ENCODE data around the gene ZNF362.

DNA sequence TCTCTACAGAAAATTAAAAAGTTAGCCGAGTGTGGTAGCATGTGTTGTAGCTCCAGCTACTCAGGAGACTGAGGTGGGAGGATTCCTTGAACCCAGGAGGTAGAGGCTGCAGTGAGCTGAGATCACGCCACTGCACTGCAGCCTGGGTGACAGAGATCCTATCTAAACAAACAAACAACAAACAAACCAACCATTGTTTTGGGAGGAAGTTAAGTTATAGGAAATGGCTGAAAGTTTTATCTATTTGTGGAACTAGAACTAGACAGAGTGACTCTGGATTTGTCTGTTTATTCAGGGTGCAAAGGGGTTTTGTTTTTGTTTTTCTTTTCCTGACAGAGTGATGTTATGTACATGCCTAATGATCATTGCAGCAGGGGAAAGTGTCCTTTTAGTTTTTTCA, 31.0 kb downstream of the ZNF362 start:
- TF ChIP-seq POLR2A (IDR thresholded peaks at IDR 0.05; ENCODE audit: low read depth, low read length) (no peak), KDM1A (IDR thresholded peaks at IDR 0.05; ENCODE audit: borderline replicate concordance) (no peak), ETV6 (conservative IDR thresholded peaks at IDR 0.05 in 1 of 2, IDR thresholded peaks at IDR 0.05 in 1 of 2; ENCODE audit: borderline replicate concordance in 1 of 2, low read depth in 1 of 2) (no peak), EZH2 (IDR thresholded peaks at IDR 0.05; ENCODE audit: borderline replicate concordance, control insufficient read depth, low read depth, low read length) (no peak), EP300 (IDR thresholded peaks at IDR 0.05; ENCODE audit: borderline replicate concordance in 1 of 2, control insufficient read depth in 1 of 2, low read depth in 2 of 2, low read length in 2 of 2) (no peak), SUZ12 (IDR thresholded peaks at IDR 0.05; ENCODE audit: unreplicated experiment) (no peak)
- TF ChIP-seq, protein P1, sequence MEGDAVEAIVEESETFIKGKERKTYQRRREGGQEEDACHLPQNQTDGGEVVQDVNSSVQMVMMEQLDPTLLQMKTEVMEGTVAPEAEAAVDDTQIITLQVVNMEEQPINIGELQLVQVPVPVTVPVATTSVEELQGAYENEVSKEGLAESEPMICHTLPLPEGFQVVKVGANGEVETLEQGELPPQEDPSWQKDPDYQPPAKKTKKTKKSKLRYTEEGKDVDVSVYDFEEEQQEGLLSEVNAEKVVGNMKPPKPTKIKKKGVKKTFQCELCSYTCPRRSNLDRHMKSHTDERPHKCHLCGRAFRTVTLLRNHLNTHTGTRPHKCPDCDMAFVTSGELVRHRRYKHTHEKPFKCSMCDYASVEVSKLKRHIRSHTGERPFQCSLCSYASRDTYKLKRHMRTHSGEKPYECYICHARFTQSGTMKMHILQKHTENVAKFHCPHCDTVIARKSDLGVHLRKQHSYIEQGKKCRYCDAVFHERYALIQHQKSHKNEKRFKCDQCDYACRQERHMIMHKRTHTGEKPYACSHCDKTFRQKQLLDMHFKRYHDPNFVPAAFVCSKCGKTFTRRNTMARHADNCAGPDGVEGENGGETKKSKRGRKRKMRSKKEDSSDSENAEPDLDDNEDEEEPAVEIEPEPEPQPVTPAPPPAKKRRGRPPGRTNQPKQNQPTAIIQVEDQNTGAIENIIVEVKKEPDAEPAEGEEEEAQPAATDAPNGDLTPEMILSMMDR (IDR thresholded peaks at IDR 0.05 in 2 of 3, conservative IDR thresholded peaks at IDR 0.05 in 1 of 3; ENCODE audit: control insufficient read depth in 2 of 3, extremely low read depth in 1 of 3, insufficient read depth in 1 of 3, low read depth in 3 of 3, low read length in 3 of 3), result no peak

All from GM12878 (cell line).